Measurements from ENCODE around the gene ASPHD2.

DNA sequence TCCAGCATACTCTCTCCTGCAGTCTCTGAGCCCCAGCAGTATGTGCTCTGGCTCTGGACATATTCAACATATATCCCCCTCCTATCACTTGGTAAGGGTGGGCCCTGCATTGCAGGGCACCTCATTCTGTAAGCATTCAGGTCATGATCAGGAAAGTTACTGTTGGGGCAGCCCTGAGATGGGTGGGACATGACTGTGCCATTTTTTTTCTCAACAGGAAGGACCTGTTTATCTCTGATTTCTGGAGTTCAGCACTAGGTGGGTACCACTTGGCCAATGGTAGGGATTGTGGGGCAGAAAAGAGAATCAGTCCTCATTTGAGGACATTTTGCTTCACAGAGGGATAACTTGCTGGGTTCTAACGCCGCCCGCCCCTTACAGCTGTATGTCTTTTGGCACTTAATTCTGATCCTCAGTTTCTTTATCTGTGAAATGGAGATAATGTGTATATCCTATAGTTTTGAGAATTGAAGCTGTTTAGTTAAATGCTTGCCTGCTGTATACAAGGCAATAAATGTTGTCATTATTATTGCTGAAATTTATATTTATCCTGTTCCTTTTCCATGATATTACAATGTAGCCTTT, 56.8 kb downstream of the ASPHD2 start:
- TF ChIP-seq FOXM1 (IDR thresholded peaks at IDR 0.05; ENCODE audit: low read depth) (no peak), RCOR1 (IDR thresholded peaks at IDR 0.05; ENCODE audit: low read length) (no peak), POLR2AphosphoS5 (IDR thresholded peaks at IDR 0.05; ENCODE audit: low read depth, low read length) (no peak), MXI1 (IDR thresholded peaks at IDR 0.05; ENCODE audit: low read depth, low read length) (no peak), EZH2phosphoT487 (IDR thresholded peaks at IDR 0.05; ENCODE audit: borderline replicate concordance, low read depth) (no peak), RXRA (IDR thresholded peaks at IDR 0.05; ENCODE audit: borderline replicate concordance, low read depth) (no peak)

Measured in SK-N-SH (cell line).